GM06990 (cell line): ENCODE measurements around the gene NDUFAF3.

Source experiments
- DNase-seq: peaks from one replicate; pipeline ENCODE4 v3.0.0-alpha.2; 2011; ENCODE audit not compliant: insufficient read length; ENCODE audit errors: extremely low read depth
- H3K27me3 ChIP-seq: replicated peaks from 2 replicates; pipeline ENCODE4 v1.6.0; 2011; ENCODE audit warnings: low read length; ENCODE audit not compliant: control insufficient read depth, insufficient read depth
- H3K36me3 ChIP-seq: 2 replicates; pipeline ENCODE4 v1.5.1; 2011; ENCODE audit warnings: low read length; ENCODE audit not compliant: control insufficient read depth, insufficient read depth
- H3K4me3 ChIP-seq: replicated peaks from 2 replicates; pipeline ENCODE4 v1.5.1; 2011; ENCODE audit warnings: low read depth, mild to moderate bottlenecking, control low read depth, low read length
- CTCF ChIP-seq: IDR thresholded peaks from 2 replicates; pipeline ENCODE4 v1.5.1; 2011; ENCODE audit warnings: low read length, control low read depth, mild to moderate bottlenecking, inconsistent platforms; ENCODE audit not compliant: insufficient read depth, poor library complexity, severe bottlenecking

NDUFAF3 gene

GRCh38 chr3:48989796-48990635, 31.9 kb upstream of the NDUFAF3 start, which contains the start of gene P4HTM:
P4HTM (plus strand) TSS chr3:48990241; CDS start chr3:48990257, 16 bp downstream.
- Histone ChIP-seq H3K36me3 (peaks cover 7% of the 10 kb centered on the region), H3K27me3 (no peaks in the 10 kb centered on the region), H3K4me3 (peak within 1 kb of the TSS; percentile 80)
- peak; percentile 83 for DNase-seq
- peak; percentile 47 for TF ChIP-seq CTCF

DNA sequence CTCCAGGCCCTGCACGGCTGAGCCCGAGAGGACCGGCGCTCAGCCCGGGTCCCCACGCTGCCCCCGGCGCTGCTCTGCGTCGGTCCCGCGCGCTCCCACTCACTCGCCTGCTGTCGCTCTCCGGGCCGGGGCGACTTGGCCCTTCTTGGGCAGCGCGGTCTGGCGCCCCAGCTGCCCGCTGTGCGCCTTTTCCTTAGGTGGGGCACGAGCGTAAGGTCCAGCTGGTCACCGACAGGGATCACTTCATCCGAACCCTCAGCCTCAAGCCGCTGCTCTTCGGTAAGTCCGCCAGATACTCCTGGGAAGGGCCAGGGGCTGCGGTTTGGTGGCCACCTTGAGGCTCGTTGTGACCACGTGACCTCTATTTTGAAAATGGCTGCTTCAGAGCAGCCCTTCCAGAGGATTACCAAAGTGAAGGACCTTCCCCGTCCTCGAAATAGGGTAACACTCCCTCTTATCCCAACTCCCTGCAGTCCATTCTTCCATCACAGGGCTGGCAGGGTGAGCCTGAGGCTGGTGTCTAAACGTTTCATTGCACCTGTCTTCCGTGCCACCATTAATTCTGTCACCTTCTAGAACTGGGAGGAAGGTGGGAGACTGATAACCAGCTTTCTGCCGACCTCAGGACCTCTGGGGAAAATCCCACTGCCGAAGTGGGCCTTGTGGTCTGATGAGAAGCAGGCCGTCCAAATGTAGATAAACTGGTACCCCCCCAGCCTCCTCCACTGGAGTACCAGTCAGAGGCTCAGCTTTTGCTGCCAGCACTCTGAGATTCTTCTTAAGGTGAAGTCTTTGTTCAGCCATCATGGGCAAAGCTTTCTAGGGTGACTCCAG, 31.1 kb upstream of the NDUFAF3 start:
- DNase-seq, result no peak
- no peak for TF ChIP-seq CTCF
- Histone ChIP-seq H3K36me3 (peaks cover 6% of the 10 kb centered on the region), H3K4me3 (peak overlapping the region; percentile 80), H3K27me3 (no peaks in the 10 kb centered on the region)

DNA sequence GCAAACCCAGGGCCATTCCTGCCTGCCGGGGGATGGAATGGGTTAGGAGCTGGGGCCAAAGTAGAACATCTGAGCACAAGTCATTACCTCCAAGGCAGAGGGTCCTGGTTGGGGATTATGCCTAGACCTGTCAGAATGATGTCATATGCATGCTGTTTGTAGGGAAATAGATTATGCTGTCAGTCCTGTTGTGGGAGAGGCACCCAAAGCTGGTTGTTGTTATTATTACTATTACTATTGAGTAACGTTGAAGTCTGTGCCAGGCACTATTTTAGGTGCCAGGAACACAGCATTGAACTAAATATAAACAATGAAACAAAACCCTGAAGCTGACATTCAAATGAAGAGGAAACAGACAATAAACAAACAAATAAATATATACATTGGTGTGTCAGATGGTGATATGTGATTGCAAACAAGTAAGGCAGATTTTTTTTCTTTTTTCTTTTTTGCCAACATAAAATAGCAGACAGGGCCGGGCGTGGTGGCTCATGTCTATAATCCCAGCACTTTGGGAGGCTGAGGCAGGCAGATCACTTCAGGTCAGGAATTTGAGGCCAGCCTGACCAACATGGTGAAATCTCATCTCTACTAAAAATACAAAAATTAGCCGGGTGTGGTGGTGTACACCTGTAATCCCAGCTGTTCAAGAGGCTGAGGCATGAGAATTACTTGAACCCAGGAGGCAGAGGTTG, 29.9 kb upstream of the NDUFAF3 start:
- Histone ChIP-seq H3K27me3 (no peaks in the 10 kb centered on the region), H3K4me3 (no peak overlapping the region), H3K36me3 (peaks cover 6% of the 10 kb centered on the region)
- DNase-seq, result no peak
- no peak for TF ChIP-seq CTCF

DNA sequence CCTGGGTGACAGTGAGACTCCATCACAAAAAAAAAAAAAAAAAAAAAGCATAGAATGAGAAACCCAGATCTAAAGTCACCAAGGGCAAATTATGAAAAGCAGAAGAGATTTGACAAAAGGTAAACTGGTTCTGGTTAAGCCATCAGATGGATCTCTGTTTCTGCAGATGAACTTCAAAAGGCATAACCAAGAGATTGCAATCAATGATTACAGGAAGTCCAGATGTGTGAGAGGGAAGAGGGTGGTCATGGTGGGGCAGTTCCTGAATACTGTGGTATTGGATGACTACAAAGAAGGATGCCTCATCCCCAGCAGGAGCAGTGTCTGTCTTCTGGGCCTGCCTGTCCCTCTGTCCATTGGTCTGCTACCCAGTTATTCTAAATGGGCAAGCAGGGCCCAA, 28.1 kb upstream of the NDUFAF3 start:
- no peak overlapping the region for H3K4me3 ChIP-seq
- H3K36me3 ChIP-seq, result peaks cover 8% of the 10 kb centered on the region
- no peaks in the 10 kb centered on the region for H3K27me3 ChIP-seq
- TF ChIP-seq CTCF, result no peak
- DNase-seq, result no peak

GRCh38 chr3:48996640-48997039, 25.3 kb upstream of the NDUFAF3 start:
- Histone ChIP-seq H3K4me3 (no peak overlapping the region), H3K27me3 (no peaks in the 10 kb centered on the region), H3K36me3 (peaks cover 8% of the 10 kb centered on the region)
- no peak for TF ChIP-seq CTCF
- DNase-seq, result no peak
